Natural killer cell (primary cell): ENCODE results near the gene ANAPC4. TPM values are rescaled to one million over a fixed set of nuclear protein-coding genes. Genes with fewer than 3 reads are reported as not detected.
"Not testable (repeated sequence)": the region's sequence is repeated elsewhere in the genome, so short reads cannot be mapped to it uniquely, and the experiment has no call there.

Source experiments
- ATAC-seq, 3 donors: fragments of 150-1000 bp in 2 of 3; fragments of 200-7000 bp in 1 of 3; cut with Tn5 transposase; 1 replicate in 1 of 3; 2 replicates in 2 of 3; pipeline ENCODE4 v1.10.0; 2021; ENCODE audit warnings: mild to moderate bottlenecking in 2 of 3, moderate library complexity in 2 of 3
- DNase-seq, 2 donors: peaks; one replicate each; pipeline versions ENCODE4 v3.0.0 to v3.0.0-alpha.2; 2013 to 2021; ENCODE audit warnings: mixed read lengths in 1 of 2
- H3K27ac ChIP-seq: one replicate; pipeline ENCODE4 v1.5.1; 2013; ENCODE audit warnings: mild to moderate bottlenecking, low read length
- H3K27me3 ChIP-seq: one replicate; pipeline ENCODE4 v1.6.1; 2013; ENCODE audit warnings: low read length; ENCODE audit not compliant: control insufficient read depth, insufficient read depth
- H3K36me3 ChIP-seq: one replicate; pipeline ENCODE4 v1.6.1; 2013; ENCODE audit warnings: low read length; ENCODE audit not compliant: control insufficient read depth, insufficient read depth
- H3K4me1 ChIP-seq: one replicate; pipeline ENCODE4 v1.6.1; 2013; ENCODE audit warnings: low read length; ENCODE audit not compliant: control insufficient read depth, insufficient read depth
- H3K4me3 ChIP-seq: one replicate; pipeline ENCODE4 v1.5.1; 2013; ENCODE audit warnings: low read length
- H3K9me3 ChIP-seq: one replicate; pipeline ENCODE4 v1.6.1; 2013; ENCODE audit warnings: low read length; ENCODE audit not compliant: control insufficient read depth, insufficient read depth
- H3K27ac Mint-ChIP-seq, 2 donors: one replicate each; pipeline ENCODE4 v1.8.0; 2022; ENCODE audit warnings: mild to moderate bottlenecking in 2 of 2, mixed read lengths in 2 of 2, moderate library complexity in 1 of 2
- H3K27me3 Mint-ChIP-seq, 2 donors: one replicate each; pipeline ENCODE4 v1.8.0; 2022; ENCODE audit warnings: low read depth in 2 of 2, mixed read lengths in 2 of 2
- H3K36me3 Mint-ChIP-seq: one replicate; pipeline ENCODE4 v1.8.0; 2022; ENCODE audit warnings: mixed read lengths
- H3K4me1 Mint-ChIP-seq, 2 donors: one replicate each; pipeline ENCODE4 v1.8.0; 2022; ENCODE audit warnings: mixed read lengths in 2 of 2
- H3K4me3 Mint-ChIP-seq: one replicate; pipeline ENCODE4 v1.8.0; 2022; ENCODE audit warnings: mild to moderate bottlenecking, moderate library complexity, mixed read lengths
- H3K9me3 Mint-ChIP-seq, 2 donors: one replicate each; pipeline ENCODE4 v1.8.0; 2022; ENCODE audit warnings: mixed read lengths in 2 of 2
- CTCF ChIP-seq: fragments of 200-600 bp; IDR thresholded peaks from one replicate; pipeline ENCODE4 v1.8.0; 2022; ENCODE audit warnings: antibody characterized with exemption
- WGBS: methylation state at CpG from one replicate; pipeline ENCODE4 v1.1.7; 2013; ENCODE audit warnings: missing lambda C conversion rate; ENCODE audit not compliant: insufficient coverage; 5-methylcytosine and 5-hydroxymethylcytosine counted together
- intact Hi-C: fragments of 100-400 bp; cut with micrococcal nuclease; formaldehyde crosslinking; loops from one replicate; pipeline ENCODE4 v1.14.2; 2022
- total RNA-seq, 4 donors: library from RNA; stranded (reverse); fragments of 120-200 nt in 1 of 4; gene quantifications; one replicate each; pipeline versions ENCODE4 v1.2.3 to v1.2.4, GENCODE V29; 2013 to 2022

The ANAPC4 gene
- 10 to 100 TPM; 42.0 to 51.3 (median 49.5) TPM for total RNA-seq
- 75.4 TPM for total RNA-seq (2013)

GRCh38 chr4:25376754-25377571 lies at the start of gene ANAPC4:
Gene ANAPC4 (plus strand): TSS chr4:25377263. CDS start chr4:25377428, 165 bp downstream.
- peaks cover 7% of the 10 kb centered on the region for H3K36me3 ChIP-seq
- H3K4me1 ChIP-seq, result peaks cover 18% of the 10 kb centered on the region
- DNase-seq (peak; percentile 88 to 96), ATAC-seq (peak; percentile 97 to 99 (median 97))
- H3K4me3 Mint-ChIP-seq, result no peak within 1 kb of the TSS
- intact Hi-C loops, result loop anchor here (1.0 to 10.0 kb wide), 4 partner anchors 65 to 795 kb away; partner anchors contain the start of genes DHX15, PI4K2B, SEPSECS and ZCCHC4
- H3K4me3 ChIP-seq, result peak within 1 kb of the TSS; percentile 96
- under 1% methylated on average over 74 of the region's 74 CpGs for WGBS
- H3K27ac Mint-ChIP-seq, result peak within 1 kb of the TSS in 1 of 2 donors; percentile 27
- no peaks in the 10 kb centered on the region for H3K9me3 ChIP-seq
- no peaks in the 10 kb centered on the region for H3K27me3 ChIP-seq
- H3K4me1 Mint-ChIP-seq, result peaks cover 5 to 11% of the 10 kb centered on the region in 2 donors
- no peak for TF ChIP-seq CTCF
- H3K36me3 Mint-ChIP-seq, result no peaks in the 10 kb centered on the region
- peak within 1 kb of the TSS; percentile 55 for H3K27ac ChIP-seq
- H3K9me3 Mint-ChIP-seq, result no peaks in the 10 kb centered on the region
- H3K27me3 Mint-ChIP-seq, result no peaks in the 10 kb centered on the region

- H3K36me3 Mint-ChIP-seq, DNase-seq, H3K27ac ChIP-seq, ATAC-seq, H3K27ac Mint-ChIP-seq, H3K9me3 Mint-ChIP-seq, H3K27me3 Mint-ChIP-seq, H3K27me3 ChIP-seq, H3K9me3 ChIP-seq, H3K4me3 ChIP-seq, H3K4me3 Mint-ChIP-seq, H3K36me3 ChIP-seq, intact Hi-C loops: not testable (repeated sequence)
- H3K4me1 ChIP-seq, result peaks cover 11% of the 10 kb centered on the region
- peaks cover 17% of the 10 kb centered on the region in 2 donors for H3K4me1 Mint-ChIP-seq
- WGBS, result 97% methylated on average over 3 of the region's 3 CpGs
These were observed 48.6 kb upstream of the ANAPC4 start for GRCh38 chr4:25328463-25328862.

GRCh38 chr4:25330335-25330734 lies 46.7 kb upstream of the ANAPC4 start:
- no peak overlapping the region for H3K4me3 ChIP-seq
- TF ChIP-seq CTCF, result no peak
- DNase-seq (no peak), ATAC-seq (no peak)
- Mint-ChIP-seq H3K4me3 (peak overlapping the region; percentile 88), H3K9me3 (no peaks in the 10 kb centered on the region), H3K27me3 (no peaks in the 10 kb centered on the region), H3K27ac (peak overlapping the region; percentile 95 to 96), H3K36me3 (no peaks in the 10 kb centered on the region), H3K4me1 (peaks cover 17% of the 10 kb centered on the region in 2 donors)
- peaks cover 6% of the 10 kb centered on the region for H3K36me3 ChIP-seq
- intact Hi-C loops, result no loop called here
- no peaks in the 10 kb centered on the region for H3K9me3 ChIP-seq
- peaks cover 11% of the 10 kb centered on the region for H3K4me1 ChIP-seq
- no peak overlapping the region for H3K27ac ChIP-seq
- H3K27me3 ChIP-seq, result no peaks in the 10 kb centered on the region
- WGBS, result 100% methylated on average over 1 of the region's 1 CpG

GRCh38 chr4:25330905-25331808 lies 45.9 kb upstream of the ANAPC4 start:
- 65% methylated on average over 11 of the region's 12 CpGs for WGBS
- intact Hi-C loops, result no loop called here
- Mint-ChIP-seq H3K36me3 (no peaks in the 10 kb centered on the region), H3K4me1 (peaks cover 14 to 17% of the 10 kb centered on the region in 2 donors), H3K27ac (peak overlapping the region; percentile 95 to 96), H3K27me3 (no peaks in the 10 kb centered on the region), H3K9me3 (no peaks in the 10 kb centered on the region), H3K4me3 (peak overlapping the region; percentile 88)
- Histone ChIP-seq H3K27ac (peak overlapping the region; percentile 69), H3K9me3 (no peaks in the 10 kb centered on the region), H3K27me3 (no peaks in the 10 kb centered on the region), H3K4me3 (peak overlapping the region; percentile 8), H3K36me3 (peaks cover 6% of the 10 kb centered on the region), H3K4me1 (peaks cover 11% of the 10 kb centered on the region)
- ATAC-seq (peak; percentile 72 to 83 (median 77)), DNase-seq (peak in 1 of 2 donors; percentile 38)
- TF ChIP-seq CTCF, result no peak
